AG04450 (cell line): ENCODE results near the gene PDSS2. TPM values are rescaled to one million over a fixed set of nuclear protein-coding genes. Genes with fewer than 3 reads are reported as not detected.

ENCODE experiments used
- CTCF ChIA-PET: fragments of 300-600, 350-600 bp; formaldehyde crosslinking; extraction: SDS; loops from one replicate; lab custom pipeline; 2022; ENCODE audit warnings: antibody characterized with exemption, inconsistent platforms; lab: Charles Lee
- POLR2A ChIA-PET: fragments of 350-600 bp; formaldehyde crosslinking; extraction: SDS; loops from one replicate; lab custom pipeline; 2021; ENCODE audit warnings: antibody characterized with exemption, inconsistent platforms; lab: Yijun Ruan, JAX
- DNase-seq: peaks from one replicate; pipeline ENCODE4 v3.0.0-alpha.2; 2011; ENCODE audit warnings: low read depth, low spot score
- H3K27ac ChIP-seq: one replicate; pipeline ENCODE4 v1.5.1; 2012; ENCODE audit warnings: low read depth, low read length, control low read depth
- H3K27me3 ChIP-seq: one replicate; pipeline ENCODE4 v1.6.0; 2012; ENCODE audit warnings: low read length; ENCODE audit not compliant: control insufficient read depth, insufficient read depth
- H3K4me3 ChIP-seq: 2 replicates; pipeline ENCODE4 v1.5.1; 2011; ENCODE audit warnings: mild to moderate bottlenecking, low read depth, low read length, control low read depth
- H3K9me3 ChIP-seq: 2 replicates; pipeline ENCODE4 v1.5.1; 2012; ENCODE audit warnings: low read length; ENCODE audit not compliant: control insufficient read depth, insufficient read depth
- CTCF ChIP-seq: IDR thresholded peaks from 2 replicates; pipeline ENCODE4 v1.5.1; 2011; ENCODE audit warnings: low read depth, low read length, control low read depth, inconsistent platforms
- polyA plus RNA-seq: library from polyadenylated mRNA; depleted of rRNA; stranded (reverse); fragments of >200 nt; gene quantifications from 2 replicates; pipeline ENCODE4 v1.2.3, GENCODE V29; 2011

PDSS2 gene
- polyA plus RNA-seq, 1 experiment: 19.1 TPM

DNA sequence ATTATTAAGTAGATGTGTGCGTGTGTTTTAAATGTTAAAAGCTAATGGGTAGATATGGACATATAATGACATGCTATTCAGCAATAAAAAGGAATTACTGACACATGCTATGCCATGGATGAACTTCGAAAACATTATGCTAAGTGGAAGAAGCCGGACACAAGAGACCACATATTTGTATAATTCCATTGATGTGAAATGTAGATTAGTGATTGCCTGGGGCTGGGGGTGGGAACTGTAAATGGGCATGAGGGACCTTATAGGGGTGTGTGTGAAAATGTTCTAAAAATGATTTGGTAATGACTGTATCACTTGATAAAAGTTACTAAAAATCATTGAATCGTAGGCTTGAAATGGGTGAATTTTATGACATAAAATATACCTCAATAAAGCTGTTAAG is 239.5 kb downstream of the PDSS2 start:
- POLR2A ChIA-PET: no interaction called here
- Histone ChIP-seq H3K27me3 (no peaks in the 10 kb centered on the region), H3K27ac (no peak overlapping the region), H3K9me3 (no peaks in the 10 kb centered on the region), H3K4me3 (no peak overlapping the region)
- no peak for DNase-seq
- CTCF ChIA-PET: no interaction called here
- TF ChIP-seq CTCF: no peak

- no peak for DNase-seq
- no peaks in the 10 kb centered on the region for H3K9me3 ChIP-seq
- H3K27me3 ChIP-seq: no peaks in the 10 kb centered on the region
- H3K27ac ChIP-seq: no peak overlapping the region
- no peak for TF ChIP-seq CTCF
- H3K4me3 ChIP-seq: no peak overlapping the region
- ChIA-PET POLR2A (no interaction called here), CTCF (no interaction called here)
Measured at GRCh38 chr6:107218142-107218541, 241.2 kb downstream of the PDSS2 start.

- no peaks in the 10 kb centered on the region for H3K9me3 ChIP-seq
- no peaks in the 10 kb centered on the region for H3K27me3 ChIP-seq
- no peak for TF ChIP-seq CTCF
- no peak for DNase-seq
- POLR2A ChIA-PET: no interaction called here
- H3K4me3 ChIP-seq: no peak overlapping the region
- CTCF ChIA-PET: no interaction called here
- no peak overlapping the region for H3K27ac ChIP-seq
Measured at GRCh38 chr6:107217248-107217647, 242.1 kb downstream of the PDSS2 start.

- Histone ChIP-seq H3K27me3 (no peaks in the 10 kb centered on the region), H3K4me3 (no peak overlapping the region), H3K27ac (no peak overlapping the region), H3K9me3 (no peaks in the 10 kb centered on the region)
- ChIA-PET POLR2A (no interaction called here), CTCF (interaction anchor here (0.6 kb wide), 1 partner anchor 470 kb away, joined by 3 read pairs; no protein-coding TSS in a partner anchor)
- no peak for TF ChIP-seq CTCF
- no peak for DNase-seq
Measured at GRCh38 chr6:107216197-107216933, 243.0 kb downstream of the PDSS2 start.

DNA sequence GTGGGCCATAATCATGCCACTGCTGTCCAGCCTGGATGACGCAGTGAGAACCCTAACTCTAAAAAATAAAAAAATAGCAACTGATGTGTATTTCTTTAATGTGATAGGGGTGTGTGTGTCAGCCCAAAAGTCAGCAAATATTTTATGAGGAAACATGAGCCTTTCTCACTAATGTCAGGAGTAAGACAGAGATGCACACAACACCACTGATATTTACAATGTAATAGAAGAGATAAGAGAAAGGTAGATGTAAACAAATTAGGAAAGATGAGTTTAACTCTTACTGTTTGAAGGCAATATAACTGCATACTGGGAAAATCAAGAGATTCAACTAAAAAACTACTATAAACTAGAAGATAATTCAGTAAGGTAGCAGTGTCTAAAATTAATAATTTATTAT is 244.0 kb downstream of the PDSS2 start:
- Histone ChIP-seq H3K9me3 (no peaks in the 10 kb centered on the region), H3K27me3 (no peaks in the 10 kb centered on the region), H3K27ac (no peak overlapping the region), H3K4me3 (no peak overlapping the region)
- POLR2A ChIA-PET: no interaction called here
- CTCF ChIA-PET: no interaction called here
- no peak for DNase-seq
- TF ChIP-seq CTCF: no peak
